22Rv1 (cell line): ENCODE measurements around the gene PPP2R2B.

ENCODE experiments used
- H3K27ac ChIP-seq: fragments of 450-650 bp; 2 replicates; pipeline ENCODE4 v1.5.1; 2017
- CTCF ChIP-seq: fragments of 450-650 bp; IDR thresholded peaks from 2 replicates; pipeline ENCODE4 v1.5.1; 2017; ENCODE audit warnings: mild to moderate bottlenecking
- ZFX ChIP-seq: fragments of 450-650 bp; IDR thresholded peaks from 2 replicates; pipeline ENCODE4 v1.6.1; 2017; ENCODE audit warnings: antibody characterized with exemption, borderline replicate concordance

The PPP2R2B gene

GRCh38 chr5:146761811-146762210 is 116.7 kb downstream of the PPP2R2B start:
- no peak for TF ChIP-seq ZFX
- TF ChIP-seq CTCF, result no peak

GRCh38 chr5:146758938-146759337 is 119.6 kb downstream of the PPP2R2B start:
- no peak overlapping the region for H3K27ac ChIP-seq
- TF ChIP-seq ZFX (no peak), CTCF (no peak)

More at GRCh38 chr5:146761811-146762210, 116.7 kb downstream of the PPP2R2B start:
- H3K27ac ChIP-seq, result no peak overlapping the region

GRCh38 chr5:146758076-146758475 is 120.5 kb downstream of the PPP2R2B start:
- H3K27ac ChIP-seq, result no peak overlapping the region
- no peak for TF ChIP-seq CTCF
- no peak for TF ChIP-seq ZFX

- no peak overlapping the region for H3K27ac ChIP-seq
- TF ChIP-seq ZFX (no peak), CTCF (no peak)
These were observed 122.0 kb downstream of the PPP2R2B start for GRCh38 chr5:146756546-146756945.

GRCh38 chr5:146755793-146756192 is 122.8 kb downstream of the PPP2R2B start:
- H3K27ac ChIP-seq, result no peak overlapping the region
- TF ChIP-seq ZFX (no peak), CTCF (no peak)

GRCh38 chr5:146754621-146755020 is 123.9 kb downstream of the PPP2R2B start:
- H3K27ac ChIP-seq, result no peak overlapping the region
- no peak for TF ChIP-seq ZFX
- no peak for TF ChIP-seq CTCF

GRCh38 chr5:146753641-146754040 is 124.9 kb downstream of the PPP2R2B start:
- H3K27ac ChIP-seq, result no peak overlapping the region
- no peak for TF ChIP-seq ZFX
- no peak for TF ChIP-seq CTCF
